Measurements from ENCODE around the gene HSP90AA1. TPM values are rescaled to one million over a fixed set of nuclear protein-coding genes. Genes with fewer than 3 reads are reported as not detected.

Gene HSP90AA1
- total RNA-seq, 1 donor from 2014 or later, result 280 TPM

- no peak for DNase-seq (ENCODE audit: low read depth in 2 of 2)
These were observed 43.4 kb downstream of the HSP90AA1 start for GRCh38 chr14:102043251-102044025.

DNA sequence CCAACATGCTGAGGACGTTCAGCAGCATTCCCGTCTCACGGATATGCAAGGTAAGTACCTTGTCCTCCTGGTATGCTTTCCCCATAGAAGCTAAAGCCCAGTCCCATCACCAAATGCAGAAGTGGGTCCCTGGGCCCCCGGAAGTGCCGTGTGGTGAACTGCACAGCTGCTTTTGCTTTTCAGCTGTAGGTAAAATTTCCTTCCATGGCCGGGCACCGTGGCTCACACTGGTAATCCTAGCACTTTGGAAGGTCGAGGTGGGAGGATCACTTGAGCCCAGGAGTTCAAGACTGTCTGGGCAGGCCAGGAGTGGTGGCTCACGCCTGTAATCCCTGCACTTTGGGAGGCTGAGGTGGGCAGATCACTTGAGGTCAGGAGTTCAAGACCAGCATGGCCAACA lies 44.1 kb downstream of the HSP90AA1 start:
- no peak for DNase-seq (ENCODE audit: low read depth in 2 of 2)

DNA sequence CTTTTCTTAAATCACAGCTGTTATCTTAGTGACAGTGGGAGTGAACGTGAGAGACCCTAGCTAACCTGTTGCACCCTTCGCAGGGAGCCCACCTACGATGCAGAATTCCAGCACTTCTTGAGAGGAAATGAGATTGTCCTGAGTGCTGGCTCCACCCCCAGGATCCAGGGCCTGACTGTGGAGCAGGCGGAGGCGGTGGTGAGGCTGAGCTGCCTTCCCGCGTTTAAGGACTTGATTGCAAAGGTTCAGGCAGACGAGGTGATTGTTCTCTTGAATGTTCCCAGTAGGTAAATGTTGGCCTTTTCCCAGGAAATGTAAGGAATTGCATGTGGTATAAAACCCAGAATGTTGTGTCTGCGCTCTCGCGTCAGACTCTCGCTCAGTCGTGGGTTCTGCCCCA lies 46.7 kb downstream of the HSP90AA1 start:
- no peak for DNase-seq (ENCODE audit: low read depth in 2 of 2)

DNA sequence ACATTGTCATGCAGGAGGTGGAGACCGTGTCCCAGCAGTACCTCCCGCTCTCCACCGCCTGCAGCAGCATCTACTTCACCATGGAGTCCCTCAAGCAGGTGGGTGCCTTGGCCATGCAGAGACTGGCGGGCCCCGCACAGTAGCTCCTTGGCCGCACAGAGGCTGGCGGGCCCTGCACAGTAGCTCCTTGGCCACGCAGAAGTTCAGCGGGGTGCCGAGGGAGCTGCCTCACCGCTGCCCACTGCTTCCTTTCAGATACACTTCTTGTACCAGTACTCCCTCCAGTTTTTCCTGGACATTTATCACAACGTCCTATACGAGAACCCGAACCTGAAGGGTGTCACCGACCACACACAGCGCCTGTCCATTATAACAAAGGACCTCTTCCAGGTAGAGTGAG lies 47.7 kb downstream of the HSP90AA1 start:
- no peak for DNase-seq (ENCODE audit: low read depth in 2 of 2)

- DNase-seq (ENCODE audit: low read depth in 2 of 2), result no peak
These were observed 49.2 kb downstream of the HSP90AA1 start for GRCh38 chr14:102037686-102038085.

DNA sequence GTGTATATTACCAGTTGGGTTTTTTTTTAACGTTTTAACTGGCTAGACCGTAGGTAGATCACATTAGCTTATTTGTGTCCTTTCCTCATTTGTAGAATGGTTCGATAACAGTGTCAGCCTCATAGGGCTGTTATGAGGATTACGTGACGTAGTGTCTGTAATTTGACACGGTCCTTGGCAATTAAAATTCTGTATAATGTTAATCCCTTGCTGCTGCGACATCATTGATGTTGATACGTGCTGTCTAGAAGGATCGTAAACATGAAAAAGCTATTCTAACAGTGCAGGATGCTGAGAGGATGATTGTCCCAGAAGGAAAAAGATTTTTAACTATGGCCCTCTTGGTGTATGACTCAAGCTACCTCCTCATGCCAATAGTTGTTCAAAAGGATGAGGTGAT lies 50.9 kb downstream of the HSP90AA1 start:
- no peak for DNase-seq (ENCODE audit: low read depth in 2 of 2)

DNA sequence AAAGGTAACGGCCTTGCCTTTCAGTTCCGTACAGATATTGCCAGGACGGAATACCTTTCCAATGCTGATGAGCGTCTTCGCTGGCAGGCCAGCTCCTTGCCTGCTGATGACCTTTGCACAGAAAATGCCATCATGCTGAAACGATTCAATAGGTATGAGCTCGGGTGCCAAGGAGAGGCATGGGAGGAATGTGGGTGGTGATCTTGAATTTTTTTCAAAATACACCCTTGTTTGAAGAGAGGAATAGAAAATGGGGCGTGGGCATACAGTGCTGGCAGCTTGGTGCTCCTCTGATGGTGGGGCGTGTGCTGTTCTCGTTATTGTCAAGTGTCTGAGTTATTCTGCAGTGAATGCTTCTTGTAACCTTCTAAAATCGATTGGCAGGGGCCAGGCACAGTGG lies 52.5 kb downstream of the HSP90AA1 start:
- no peak for DNase-seq (ENCODE audit: low read depth in 2 of 2)

- DNase-seq (ENCODE audit: low read depth in 2 of 2), result no peak
These were observed 53.6 kb downstream of the HSP90AA1 start for GRCh38 chr14:102033241-102033640.

Other genes starting within 250 kb of the HSP90AA1 start
- gene DYNC1H1, start 122.5 kb downstream of the HSP90AA1 start, total RNA-seq, result 255 and 265 TPM in 2 replicates
- 10.2 and 17.5 TPM in 2 replicates for gene WDR20, start 52.9 kb upstream of the HSP90AA1 start, total RNA-seq
- 0.65 and 1.2 TPM in 2 replicates for gene MOK, start 218.1 kb upstream of the HSP90AA1 start, total RNA-seq
- gene ZNF839, start 232.7 kb upstream of the HSP90AA1 start, total RNA-seq, result 4.0 and 5.0 TPM in 2 replicates

All from lung microvascular endothelial cell (primary cell).